HG02623 (cell line): Measurements from ENCODE around the gene TNFRSF11A.

Experiments
- ATAC-seq: cut with Tn5 transposase; IDR thresholded peaks from one replicate; pipeline ENCODE4 v1.9.1; 2021; ENCODE audit warnings: moderate library complexity; ENCODE audit not compliant: unreplicated experiment

TNFRSF11A gene

GRCh38 chr18:62377131-62377807 lies 52.2 kb downstream of the TNFRSF11A start:
- no peak for ATAC-seq

- ATAC-seq, result no peak
These were observed 53.9 kb downstream of the TNFRSF11A start for GRCh38 chr18:62379051-62379450.

- no peak for ATAC-seq
These were observed 56.3 kb downstream of the TNFRSF11A start for GRCh38 chr18:62381373-62381772.

- ATAC-seq, result no peak
These were observed 59.0 kb downstream of the TNFRSF11A start for GRCh38 chr18:62384068-62384467.

- no peak for ATAC-seq
These were observed 59.5 kb downstream of the TNFRSF11A start for GRCh38 chr18:62384610-62385097.

GRCh38 chr18:62386091-62386490 lies 61.0 kb downstream of the TNFRSF11A start:
- no peak for ATAC-seq

- no peak for ATAC-seq
These were observed 61.5 kb downstream of the TNFRSF11A start for GRCh38 chr18:62386601-62387000.

- no peak for ATAC-seq
These were observed 62.1 kb downstream of the TNFRSF11A start for GRCh38 chr18:62387257-62387656.

- no peak for ATAC-seq
These were observed 64.0 kb downstream of the TNFRSF11A start for GRCh38 chr18:62388855-62389760.

- no peak for ATAC-seq
These were observed 64.8 kb downstream of the TNFRSF11A start for GRCh38 chr18:62389761-62390481.

- ATAC-seq, result no peak
These were observed 69.1 kb downstream of the TNFRSF11A start for GRCh38 chr18:62394006-62394763.

GRCh38 chr18:62396381-62396780 lies 71.3 kb downstream of the TNFRSF11A start:
- no peak for ATAC-seq

GRCh38 chr18:62396967-62397366 lies 71.9 kb downstream of the TNFRSF11A start:
- no peak for ATAC-seq

- no peak for ATAC-seq
These were observed 73.2 kb downstream of the TNFRSF11A start for GRCh38 chr18:62398291-62398690.

GRCh38 chr18:62399276-62399675 lies 74.2 kb downstream of the TNFRSF11A start:
- ATAC-seq, result no peak

- ATAC-seq, result no peak
These were observed 74.7 kb downstream of the TNFRSF11A start for GRCh38 chr18:62399781-62400308.

- ATAC-seq, result no peak
These were observed 75.8 kb downstream of the TNFRSF11A start for GRCh38 chr18:62400916-62401315.

GRCh38 chr18:62402342-62402948 lies 77.3 kb downstream of the TNFRSF11A start:
- no peak for ATAC-seq

GRCh38 chr18:62403120-62403519 lies 78.0 kb downstream of the TNFRSF11A start:
- no peak for ATAC-seq

- no peak for ATAC-seq
These were observed 79.8 kb downstream of the TNFRSF11A start for GRCh38 chr18:62404881-62405280.
